H9 (cell line): ENCODE results near the gene PRR23A. TPM values are rescaled to one million over a fixed set of nuclear protein-coding genes. Genes with fewer than 3 reads are reported as not detected.

Experiments
- DNase-seq: peaks from one replicate; pipeline ENCODE4 v3.0.0-alpha.2; 2017
- H2AFZ ChIP-seq: one replicate; pipeline ENCODE4 v1.6.1; 2013; ENCODE audit warnings: mild to moderate bottlenecking, low read length, control low read depth, moderate library complexity
- H2AK5ac ChIP-seq: 2 replicates; pipeline ENCODE4 v1.6.1; 2013; ENCODE audit warnings: low read length, control low read depth, mixed read lengths; ENCODE audit not compliant: insufficient read length
- H2BK120ac ChIP-seq: one replicate; pipeline ENCODE4 v1.6.1; 2013; ENCODE audit warnings: low read depth, mild to moderate bottlenecking, low read length, control low read depth, inconsistent platforms; ENCODE audit not compliant: poor library complexity, severe bottlenecking
- H2BK12ac ChIP-seq: 2 replicates; pipeline ENCODE4 v1.6.1; 2013; ENCODE audit warnings: low read length, control low read depth, mixed read lengths, low read depth; ENCODE audit not compliant: insufficient read length
- H2BK15ac ChIP-seq: 2 replicates; pipeline ENCODE4 v1.6.1; 2013; ENCODE audit warnings: low read depth, low read length, control low read depth
- H2BK20ac ChIP-seq: one replicate; pipeline ENCODE4 v1.6.1; 2013; ENCODE audit warnings: low read depth, mild to moderate bottlenecking, low read length, control low read depth, inconsistent platforms; ENCODE audit not compliant: poor library complexity, severe bottlenecking
- H2BK5ac ChIP-seq: 2 replicates; pipeline ENCODE4 v1.6.1; 2013; ENCODE audit warnings: low read length, control low read depth, mixed read lengths; ENCODE audit not compliant: insufficient read length
- H3K14ac ChIP-seq: 2 replicates; pipeline ENCODE4 v1.6.1; 2013; ENCODE audit warnings: low read length, control low read depth; ENCODE audit not compliant: insufficient read depth
- H3K18ac ChIP-seq: 2 replicates; pipeline ENCODE4 v1.6.1; 2013; ENCODE audit warnings: low read depth, mild to moderate bottlenecking, mixed read lengths, low read length, control low read depth; ENCODE audit not compliant: insufficient read length
- H3K23ac ChIP-seq: 2 replicates; pipeline ENCODE4 v1.6.1; 2013; ENCODE audit warnings: low read length, control low read depth, mixed read lengths, low read depth; ENCODE audit not compliant: insufficient read length
- H3K23me2 ChIP-seq: 2 replicates; pipeline ENCODE4 v1.6.1; 2013; ENCODE audit warnings: low read depth, mild to moderate bottlenecking, mixed read lengths, low read length, control low read depth; ENCODE audit not compliant: insufficient read length, poor library complexity, severe bottlenecking
- H3K27ac ChIP-seq: 2 replicates; pipeline ENCODE4 v1.5.1; 2013; ENCODE audit warnings: low read length, control low read depth, mixed read lengths, low read depth; ENCODE audit not compliant: insufficient read length
- H3K27me3 ChIP-seq: 2 replicates; pipeline ENCODE4 v1.6.1; 2013; ENCODE audit warnings: low read length, control low read depth, inconsistent platforms; ENCODE audit not compliant: insufficient read depth
- H3K4ac ChIP-seq: 2 replicates; pipeline ENCODE4 v1.6.1; 2013; ENCODE audit warnings: low read depth, mild to moderate bottlenecking, control low read depth, inconsistent platforms, low read length, moderate library complexity
- H3K4me1 ChIP-seq: 2 replicates; pipeline ENCODE4 v1.6.1; 2013; ENCODE audit warnings: low read length, control low read depth, inconsistent platforms; ENCODE audit not compliant: insufficient read depth
- H3K4me2 ChIP-seq: 2 replicates; pipeline ENCODE4 v1.6.1; 2013; ENCODE audit warnings: low read length, control low read depth, mixed read lengths; ENCODE audit not compliant: insufficient read length, insufficient read depth
- H3K56ac ChIP-seq: 2 replicates; pipeline ENCODE4 v1.6.1; 2013; ENCODE audit warnings: low read depth, mild to moderate bottlenecking, mixed read lengths, low read length, control low read depth; ENCODE audit not compliant: insufficient read length
- H3K79me1 ChIP-seq: 2 replicates; pipeline ENCODE4 v1.6.1; 2013; ENCODE audit warnings: low read depth, mild to moderate bottlenecking, moderate library complexity, low read length, control low read depth, inconsistent platforms; ENCODE audit not compliant: insufficient read depth, poor library complexity, severe bottlenecking
- H3K79me2 ChIP-seq: 2 replicates; pipeline ENCODE4 v1.6.1; 2013; ENCODE audit warnings: low read length, control low read depth, inconsistent platforms; ENCODE audit not compliant: insufficient read depth
- H3K9ac ChIP-seq: 2 replicates; pipeline ENCODE4 v1.6.1; 2013; ENCODE audit warnings: low read length, control low read depth, mixed read lengths; ENCODE audit not compliant: insufficient read length; ENCODE audit errors: extremely low read depth
- H3K9me3 ChIP-seq: one replicate; pipeline ENCODE4 v1.6.1; 2013; ENCODE audit warnings: low read depth, low read length, inconsistent platforms; ENCODE audit not compliant: control insufficient read depth
- H3T11ph ChIP-seq: one replicate; pipeline ENCODE4 v1.6.1; 2013; ENCODE audit warnings: mild to moderate bottlenecking, low read length, control low read depth, inconsistent platforms
- H4K20me1 ChIP-seq: one replicate; pipeline ENCODE4 v1.6.1; 2013; ENCODE audit not compliant: control insufficient read depth, insufficient read length, insufficient read depth
- H4K5ac ChIP-seq: 2 replicates; pipeline ENCODE4 v1.6.1; 2013; ENCODE audit warnings: low read depth, mild to moderate bottlenecking, mixed read lengths, low read length, control low read depth; ENCODE audit not compliant: insufficient read length
- H4K8ac ChIP-seq: replicated peaks from 2 replicates; pipeline ENCODE4 v1.6.1; 2013; ENCODE audit warnings: low read length, control low read depth, mixed read lengths, low read depth; ENCODE audit not compliant: insufficient read length
- H4K91ac ChIP-seq: 2 replicates; pipeline ENCODE4 v1.6.1; 2013; ENCODE audit warnings: low read depth, mild to moderate bottlenecking, moderate library complexity, mixed read lengths, low read length, control low read depth; ENCODE audit not compliant: insufficient read length
- H3K27ac Mint-ChIP-seq, 3 experiments: 2 replicates in 2 of 3; 3 replicates in 1 of 3; pipeline ENCODE4 v1.8.0; 2020 to 2021; ENCODE audit warnings: mixed read lengths in 3 of 3, mild to moderate bottlenecking in 1 of 3, moderate library complexity in 1 of 3
- H3K27me3 Mint-ChIP-seq: 2 replicates; pipeline ENCODE4 v1.8.0; 2021; ENCODE audit warnings: low read depth, mild to moderate bottlenecking, moderate library complexity, mixed read lengths
- H3K36me3 Mint-ChIP-seq, 3 experiments: 2 replicates in 2 of 3; 3 replicates in 1 of 3; pipeline ENCODE4 v1.8.0; 2020 to 2021; ENCODE audit warnings: low read depth in 3 of 3, mixed read lengths in 3 of 3; ENCODE audit not compliant: insufficient read depth in 1 of 3
- H3K4me1 Mint-ChIP-seq, 2 experiments: 2 replicates each; pipeline ENCODE4 v1.8.0; 2020; ENCODE audit warnings: mixed read lengths in 2 of 2
- H3K4me3 Mint-ChIP-seq, 2 experiments: 2 replicates in 1 of 2; 3 replicates in 1 of 2; pipeline ENCODE4 v1.8.0; 2020 to 2021; ENCODE audit warnings: mild to moderate bottlenecking in 2 of 2, mixed read lengths in 2 of 2, moderate library complexity in 1 of 2
- H3K9me3 Mint-ChIP-seq, 2 experiments: 2 replicates in 1 of 2; 3 replicates in 1 of 2; pipeline ENCODE4 v1.8.0; 2020; ENCODE audit warnings: mild to moderate bottlenecking in 2 of 2, mixed read lengths in 2 of 2, moderate library complexity in 1 of 2
- WGBS: extraction: QIAGEN DNeasy Blood & Tissue Kit; methylation state at CpG from one replicate; pipeline ENCODE4 v1.1.7; 2013; ENCODE audit warnings: missing lambda C conversion rate, low lambda C conversion rate, mixed read lengths; ENCODE audit not compliant: insufficient read length; ENCODE audit errors: extremely low coverage; 5-methylcytosine and 5-hydroxymethylcytosine counted together
- total RNA-seq: library from RNA; stranded (reverse); gene quantifications from 2 replicates; pipeline ENCODE4 v1.2.1, GENCODE V29; 2021
- TF ChIP-seq, protein P1 (sequence below): fragments of 200-600 bp; sonication (generic); conservative IDR thresholded peaks from 3 replicates; pipeline ENCODE4 v1.8.0; 2021; ENCODE audit warnings: antibody characterized with exemption, mild to moderate bottlenecking

The PRR23A gene
- total RNA-seq, 1 experiment from 2014 or later, result not detected

DNA sequence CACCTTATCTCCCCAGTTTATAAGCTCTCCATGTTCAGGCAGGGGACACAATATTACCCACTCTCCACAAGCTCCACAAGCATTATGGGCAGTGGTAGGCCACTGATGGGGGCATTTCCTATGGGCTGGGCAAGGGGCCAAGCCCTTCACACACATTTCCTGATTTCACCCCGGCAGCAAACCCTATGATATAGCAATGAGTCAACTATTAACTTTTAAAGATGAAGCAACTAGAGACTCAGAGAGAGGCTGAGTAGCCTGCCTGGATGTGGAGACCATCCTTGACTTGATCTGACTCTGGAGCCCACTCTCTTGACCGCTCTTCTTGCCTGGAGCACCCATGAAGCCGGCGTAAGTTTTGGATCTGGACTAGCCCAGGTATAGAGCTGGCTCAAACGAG is 31.6 kb downstream of the PRR23A start:
- H3K4me1 Mint-ChIP-seq, result no peaks in the 10 kb centered on the region

More for the DNA sequence above, 31.6 kb downstream of the PRR23A start:
- peak overlapping the region in 1 of 3 experiments; percentile 8; a peak in 1 of 7 replicates for H3K27ac Mint-ChIP-seq
- H3K9me3 ChIP-seq, result no peaks in the 10 kb centered on the region
- no peak overlapping the region for H4K8ac ChIP-seq
- H4K91ac ChIP-seq, result no peak overlapping the region
- H2AFZ ChIP-seq, result no peak overlapping the region
- H2BK15ac ChIP-seq, result no peak overlapping the region
- H3K18ac ChIP-seq, result no peak overlapping the region
- no peak overlapping the region for H3K27ac ChIP-seq
- no peak overlapping the region for H2BK5ac ChIP-seq
- H3K23me2 ChIP-seq, result no peaks in the 10 kb centered on the region
- H3K27me3 Mint-ChIP-seq, result peaks cover 12% of the 10 kb centered on the region
- no peaks in the 10 kb centered on the region for H4K20me1 ChIP-seq
- no peak overlapping the region for H3K9ac ChIP-seq
- no peaks in the 10 kb centered on the region for H3K4me1 ChIP-seq
- no peaks in the 10 kb centered on the region for H3K9me3 Mint-ChIP-seq
- TF ChIP-seq, protein P1, sequence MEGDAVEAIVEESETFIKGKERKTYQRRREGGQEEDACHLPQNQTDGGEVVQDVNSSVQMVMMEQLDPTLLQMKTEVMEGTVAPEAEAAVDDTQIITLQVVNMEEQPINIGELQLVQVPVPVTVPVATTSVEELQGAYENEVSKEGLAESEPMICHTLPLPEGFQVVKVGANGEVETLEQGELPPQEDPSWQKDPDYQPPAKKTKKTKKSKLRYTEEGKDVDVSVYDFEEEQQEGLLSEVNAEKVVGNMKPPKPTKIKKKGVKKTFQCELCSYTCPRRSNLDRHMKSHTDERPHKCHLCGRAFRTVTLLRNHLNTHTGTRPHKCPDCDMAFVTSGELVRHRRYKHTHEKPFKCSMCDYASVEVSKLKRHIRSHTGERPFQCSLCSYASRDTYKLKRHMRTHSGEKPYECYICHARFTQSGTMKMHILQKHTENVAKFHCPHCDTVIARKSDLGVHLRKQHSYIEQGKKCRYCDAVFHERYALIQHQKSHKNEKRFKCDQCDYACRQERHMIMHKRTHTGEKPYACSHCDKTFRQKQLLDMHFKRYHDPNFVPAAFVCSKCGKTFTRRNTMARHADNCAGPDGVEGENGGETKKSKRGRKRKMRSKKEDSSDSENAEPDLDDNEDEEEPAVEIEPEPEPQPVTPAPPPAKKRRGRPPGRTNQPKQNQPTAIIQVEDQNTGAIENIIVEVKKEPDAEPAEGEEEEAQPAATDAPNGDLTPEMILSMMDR, result no peak
- no peaks in the 10 kb centered on the region for H3K79me1 ChIP-seq
- H3K23ac ChIP-seq, result no peak overlapping the region
- no peak overlapping the region for H3K4me3 Mint-ChIP-seq
- H2BK20ac ChIP-seq, result no peak overlapping the region
- H2BK12ac ChIP-seq, result no peak overlapping the region
- no peak overlapping the region for H3T11ph ChIP-seq
- H3K56ac ChIP-seq, result no peak overlapping the region
- H3K27me3 ChIP-seq, result no peaks in the 10 kb centered on the region
- H3K79me2 ChIP-seq, result no peaks in the 10 kb centered on the region
- H3K36me3 Mint-ChIP-seq, result no peaks in the 10 kb centered on the region
- no peak overlapping the region for H4K5ac ChIP-seq
- no peak overlapping the region for H3K4ac ChIP-seq
- H2AK5ac ChIP-seq, result no peak overlapping the region
- WGBS, result no CpG with 5 or more reads among the region's 5 CpGs
- no peak overlapping the region for H3K4me2 ChIP-seq
- no peak overlapping the region for H3K14ac ChIP-seq
- no peak for DNase-seq
- no peak overlapping the region for H2BK120ac ChIP-seq
